Breast epithelium (tissue), 4 donors: Measurements from ENCODE around the gene PTPRF. TPM values are rescaled to one million over a fixed set of nuclear protein-coding genes. Genes with fewer than 3 reads are reported as not detected.
A peak's percentile ranks its signal among the peaks of the same experiment; 100 is the strongest.

Experiments
- DNase-seq, 2 donors: peaks; one replicate each; pipeline ENCODE4 v3.0.0-alpha.2; 2019; ENCODE audit warnings: low spot score in 2 of 2
- H3K27ac ChIP-seq, 2 donors: fragments of 200-600 bp; sonication (generic) in 1 of 2; one replicate each; pipeline ENCODE4 v1.5.1; 2016 to 2019; ENCODE audit warnings: mild to moderate bottlenecking in 1 of 2
- H3K27me3 ChIP-seq, 2 donors: fragments of 200-600 bp; sonication (generic) in 1 of 2; one replicate each; pipeline versions ENCODE4 v1.5.1 to v1.6.0; 2017 to 2019; ENCODE audit warnings: control low read depth in 1 of 2, mild to moderate bottlenecking in 1 of 2
- H3K36me3 ChIP-seq: fragments of 200-600 bp; one replicate; pipeline ENCODE4 v1.5.1; 2019
- H3K4me1 ChIP-seq, 2 donors: fragments of 200-600 bp; sonication (generic); one replicate each; pipeline ENCODE4 v1.5.1; 2016 to 2019; ENCODE audit warnings: control low read depth in 1 of 2
- H3K4me3 ChIP-seq, 3 donors: fragments of 200-600 bp; sonication (generic); 1 replicate in 2 of 3; 2 replicates in 1 of 3; pipeline ENCODE4 v1.5.1; 2016 to 2019; ENCODE audit warnings: mild to moderate bottlenecking in 3 of 3, moderate library complexity in 2 of 3
- H3K9me3 ChIP-seq, 2 donors: fragments of 200-600 bp; sonication (generic) in 1 of 2; one replicate each; pipeline ENCODE4 v1.5.1; 2016 to 2019; ENCODE audit warnings: control low read depth in 1 of 2
- CTCF ChIP-seq, 3 donors: fragments of 450-650 bp; IDR thresholded peaks; one replicate each; pipeline ENCODE4 v1.5.1; 2016 to 2017; ENCODE audit warnings: antibody characterized with exemption in 3 of 3, mild to moderate bottlenecking in 3 of 3, moderate library complexity in 3 of 3
- POLR2A ChIP-seq: fragments of 450-650 bp; IDR thresholded peaks from one replicate; pipeline ENCODE4 v1.6.1; 2016; ENCODE audit warnings: antibody characterized with exemption, mild to moderate bottlenecking, moderate library complexity
- POLR2AphosphoS5 ChIP-seq, 3 donors: sonication (generic); formaldehyde crosslinking; IDR thresholded peaks; one replicate each; pipeline ENCODE4 v1.6.1; 2017; ENCODE audit warnings: antibody characterized with exemption in 3 of 3
- intact Hi-C: fragments of 100-400 bp; cut with DNase I; formaldehyde crosslinking; loops from one replicate; pipeline ENCODE4 v1.15.1; 2023; ENCODE audit warnings: low total_unique reads
- total RNA-seq, 3 donors: library from RNA; depleted of rRNA; stranded (reverse); fragments of >200 nt; gene quantifications; one replicate each; pipeline ENCODE4 v1.1.0, GENCODE V29; 2016

Gene PTPRF
- total RNA-seq, 3 donors from 2014 or later, result 109 to 149 (median 116) TPM

GRCh38 chr1:43556782-43557181, 26.1 kb downstream of the PTPRF start:
- Histone ChIP-seq H3K27me3 (no peaks in the 10 kb centered on the region), H3K36me3 (no peaks in the 10 kb centered on the region), H3K27ac (peak overlapping the region; percentile 1 to 32), H3K4me1 (peaks cover 0 to 16% of the 10 kb centered on the region in 2 donors), H3K4me3 (no peak overlapping the region), H3K9me3 (no peaks in the 10 kb centered on the region)
- intact Hi-C loops, result no loop called here
- DNase-seq, result no peak
- no peak for TF ChIP-seq POLR2A
- no peak for TF ChIP-seq POLR2AphosphoS5 (IDR thresholded peaks at IDR 0.05)
- no peak for TF ChIP-seq CTCF (IDR thresholded peaks at IDR 0.05)

DNA sequence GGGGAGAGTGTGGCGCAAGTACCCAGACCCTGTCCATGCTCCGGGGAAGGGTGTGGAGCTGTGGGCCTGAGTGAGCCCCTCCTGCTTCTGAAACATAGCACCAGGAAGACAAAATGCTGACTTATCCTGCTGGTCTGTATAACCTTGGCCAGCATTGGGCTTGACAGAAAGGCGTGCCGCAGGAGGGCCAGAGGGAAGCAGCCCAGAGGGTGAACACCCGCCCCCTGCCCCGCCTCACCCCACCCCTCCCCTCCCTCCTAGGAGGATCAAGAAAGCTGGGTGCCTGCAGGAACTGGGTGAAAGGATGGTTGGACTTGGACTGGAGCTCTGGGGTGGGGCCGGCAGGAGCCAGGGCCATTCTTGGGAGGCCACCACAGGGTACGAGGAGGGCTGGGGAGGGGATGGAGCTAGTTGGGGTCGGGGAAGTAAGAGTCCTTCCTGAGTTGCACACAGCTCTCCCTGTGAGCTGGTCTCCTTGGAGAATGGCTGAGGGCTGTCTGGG, 27.1 kb downstream of the PTPRF start:
- Histone ChIP-seq H3K36me3 (no peaks in the 10 kb centered on the region), H3K27me3 (no peaks in the 10 kb centered on the region), H3K4me3 (no peak overlapping the region), H3K4me1 (peaks cover 0 to 6% of the 10 kb centered on the region in 2 donors), H3K27ac (peak overlapping the region in 1 of 2 donors; percentile 38), H3K9me3 (no peaks in the 10 kb centered on the region)
- TF ChIP-seq POLR2AphosphoS5 (IDR thresholded peaks at IDR 0.05) (no peak), POLR2A (no peak), CTCF (IDR thresholded peaks at IDR 0.05) (no peak)
- no peak for DNase-seq
- intact Hi-C loops, result no loop called here

- intact Hi-C loops, result no loop called here
- no peak for DNase-seq
Observed at GRCh38 chr1:43558346-43558841, 27.7 kb downstream of the PTPRF start.

DNA sequence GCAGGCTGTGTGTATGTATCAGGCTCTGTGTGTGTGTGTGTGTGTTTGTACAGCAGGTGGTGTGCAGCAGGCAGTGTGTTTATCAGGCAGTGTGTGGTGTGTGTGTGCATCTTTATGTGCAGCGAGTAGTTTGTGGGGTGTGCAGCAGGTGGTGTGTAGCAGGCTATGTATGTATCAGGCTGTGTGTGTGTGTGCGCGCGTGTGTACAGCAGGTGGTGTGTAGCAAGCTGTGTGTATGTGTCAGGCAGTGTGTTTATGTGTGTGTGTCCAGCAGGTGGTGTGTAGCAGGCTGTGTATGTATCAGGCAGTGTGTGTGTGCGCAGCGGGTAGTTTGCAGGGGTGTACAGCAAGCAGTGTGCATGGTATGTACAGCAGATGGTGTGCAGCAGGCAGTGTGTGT, 29.0 kb downstream of the PTPRF start:
- no peak overlapping the region for H3K4me3 ChIP-seq
- intact Hi-C loops, result no loop called here
- DNase-seq, result no peak
- peaks cover 0 to 5% of the 10 kb centered on the region in 2 donors for H3K4me1 ChIP-seq
- H3K36me3 ChIP-seq, result no peaks in the 10 kb centered on the region
- no peaks in the 10 kb centered on the region for H3K27me3 ChIP-seq
- H3K9me3 ChIP-seq, result no peaks in the 10 kb centered on the region
- no peak overlapping the region for H3K27ac ChIP-seq
- TF ChIP-seq POLR2AphosphoS5 (IDR thresholded peaks at IDR 0.05) (no peak), POLR2A (no peak), CTCF (IDR thresholded peaks at IDR 0.05) (no peak)

More at GRCh38 chr1:43558346-43558841, 27.7 kb downstream of the PTPRF start:
- H3K36me3 ChIP-seq, result no peaks in the 10 kb centered on the region
- H3K27ac ChIP-seq, result peak overlapping the region in 1 of 2 donors; percentile 38
- no peak overlapping the region for H3K4me3 ChIP-seq
- H3K27me3 ChIP-seq, result no peaks in the 10 kb centered on the region
- H3K9me3 ChIP-seq, result no peaks in the 10 kb centered on the region
- peaks cover 0 to 6% of the 10 kb centered on the region in 2 donors for H3K4me1 ChIP-seq
- no peak for TF ChIP-seq POLR2AphosphoS5 (IDR thresholded peaks at IDR 0.05)
- no peak for TF ChIP-seq POLR2A
- no peak for TF ChIP-seq CTCF (IDR thresholded peaks at IDR 0.05)

DNA sequence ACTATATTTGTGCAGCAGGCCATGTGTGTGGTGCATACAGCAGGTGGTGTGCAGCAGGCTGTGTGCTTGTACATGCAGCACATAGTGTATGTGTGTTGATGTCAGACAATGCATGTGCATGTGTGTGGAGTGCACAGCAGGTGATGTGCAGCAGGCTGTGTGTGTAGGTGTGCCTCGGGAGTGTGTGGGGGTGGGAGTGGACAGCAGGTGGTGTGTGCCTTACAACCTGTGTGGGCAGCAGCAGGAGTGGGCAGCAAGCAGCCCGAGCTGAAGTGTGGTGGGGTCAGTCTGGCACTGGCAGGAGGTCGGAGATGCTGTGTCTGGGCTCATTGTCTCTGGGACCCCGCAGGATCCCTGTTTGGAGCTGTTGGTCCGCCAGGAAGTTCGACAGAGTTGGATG, 29.6 kb downstream of the PTPRF start:
- intact Hi-C loops, result no loop called here
- Histone ChIP-seq H3K27me3 (no peaks in the 10 kb centered on the region), H3K4me1 (peaks cover 4 to 6% of the 10 kb centered on the region in 2 donors), H3K9me3 (no peaks in the 10 kb centered on the region), H3K27ac (no peak overlapping the region), H3K4me3 (no peak overlapping the region), H3K36me3 (no peaks in the 10 kb centered on the region)
- no peak for DNase-seq
- TF ChIP-seq POLR2AphosphoS5 (IDR thresholded peaks at IDR 0.05) (no peak), CTCF (IDR thresholded peaks at IDR 0.05) (no peak), POLR2A (no peak)
